T-cell (primary cell): Measurements from ENCODE around the gene GRID1. TPM values are rescaled to one million over a fixed set of nuclear protein-coding genes. Genes with fewer than 3 reads are reported as not detected.

Source experiments
- ATAC-seq, 4 experiments: fragments of 200-7000 bp in 3 of 4; fragments of 150-1000 bp in 1 of 4; cut with Tn5 transposase; replicated peaks in 1 of 4; 1 replicate in 3 of 4; 2 replicates in 1 of 4; pipeline ENCODE4 v1.10.0; 2021; ENCODE audit warnings: moderate library complexity in 3 of 4, mild to moderate bottlenecking in 2 of 4, moderate number of reproducible peaks in 1 of 4
- CTCF ChIA-PET, 2 donors: fragments of 300-600 bp; sonication (Branson Sonifier 250); formaldehyde crosslinking; loops; one replicate each; lab custom pipeline; 2022; ENCODE audit warnings: antibody characterized with exemption in 2 of 2; lab: Charles Lee
- POLR2A ChIA-PET, 2 donors: fragments of 300-600 bp; sonication (Branson Sonifier 250); formaldehyde crosslinking; loops; one replicate each; lab custom pipeline; 2022; ENCODE audit warnings: antibody characterized with exemption in 2 of 2; lab: Charles Lee
- DNase-seq, 35 experiments: peaks; one replicate each; pipeline versions ENCODE4 v3.0.0 to v3.0.0-alpha.2; 2013 to 2023
- H3K27ac ChIP-seq: one replicate; pipeline ENCODE4 v1.5.1; 2013; ENCODE audit warnings: low read length
- H3K27me3 ChIP-seq, 2 experiments: replicated peaks in 1 of 2; 1 replicate in 1 of 2; 2 replicates in 1 of 2; pipeline versions ENCODE4 v1.6.1 to v1.7.0; 2013; ENCODE audit warnings: low read length in 1 of 2, mixed read lengths in 1 of 2; ENCODE audit not compliant: control insufficient read depth in 2 of 2, insufficient read depth in 2 of 2; ENCODE audit errors: extremely low read depth in 1 of 2
- H3K36me3 ChIP-seq, 2 donors: 1 replicate in 1 of 2; 2 replicates in 1 of 2; pipeline versions ENCODE4 v1.6.1 to v1.7.0; 2013; ENCODE audit warnings: low read length in 1 of 2; ENCODE audit not compliant: control insufficient read depth in 2 of 2, insufficient read depth in 1 of 2; ENCODE audit errors: extremely low read depth in 1 of 2
- H3K4me1 ChIP-seq, 2 experiments: 1 replicate in 1 of 2; 2 replicates in 1 of 2; pipeline versions ENCODE4 v1.6.1 to v1.7.0; 2013; ENCODE audit warnings: low read length in 2 of 2, mixed read lengths in 1 of 2; ENCODE audit not compliant: insufficient read depth in 2 of 2, control insufficient read depth in 1 of 2; ENCODE audit errors: extremely low read depth in 1 of 2
- H3K4me3 ChIP-seq, 2 donors: 1 replicate in 1 of 2; 2 replicates in 1 of 2; pipeline versions ENCODE4 v1.5.1 to v1.7.0; 2013; ENCODE audit warnings: mild to moderate bottlenecking in 2 of 2, low read length in 1 of 2, moderate library complexity in 1 of 2; ENCODE audit not compliant: control insufficient read depth in 1 of 2; ENCODE audit errors: extremely low read depth in 1 of 2
- H3K9me3 ChIP-seq: 2 replicates; pipeline ENCODE4 v1.7.0; 2013
- H3K27ac Mint-ChIP-seq, 2 donors: one replicate each; pipeline ENCODE4 v1.8.0; 2020 to 2021; ENCODE audit warnings: mild to moderate bottlenecking in 2 of 2, mixed read lengths in 2 of 2
- H3K27me3 Mint-ChIP-seq, 2 donors: one replicate each; pipeline ENCODE4 v1.8.0; 2021 to 2022; ENCODE audit warnings: mixed read lengths in 2 of 2
- H3K36me3 Mint-ChIP-seq: one replicate; pipeline ENCODE4 v1.8.0; 2021; ENCODE audit warnings: mixed read lengths
- H3K4me1 Mint-ChIP-seq, 3 donors: one replicate each; pipeline ENCODE4 v1.8.0; 2020 to 2022; ENCODE audit warnings: mixed read lengths in 3 of 3, mild to moderate bottlenecking in 1 of 3
- H3K4me3 Mint-ChIP-seq, 3 donors: one replicate each; pipeline ENCODE4 v1.8.0; 2020 to 2022; ENCODE audit warnings: mild to moderate bottlenecking in 3 of 3, mixed read lengths in 3 of 3, moderate library complexity in 3 of 3
- H3K9me3 Mint-ChIP-seq, 3 donors: one replicate each; pipeline ENCODE4 v1.8.0; 2020 to 2022; ENCODE audit warnings: mixed read lengths in 3 of 3
- WGBS: methylation state at CpG from one replicate; pipeline ENCODE4 v1.1.5; 2013; ENCODE audit warnings: missing lambda C conversion rate; ENCODE audit not compliant: insufficient coverage; 5-methylcytosine and 5-hydroxymethylcytosine counted together
- total RNA-seq, 35 experiments: library from RNA in 6 of 35; stranded (reverse) in 6 of 35; fragments of 120-200 nt in 1 of 35; gene quantifications; one replicate each; pipeline versions ENCODE4 v1.2.1 to v1.2.4 and lab custom pipeline; 2013 to 2026

GRID1 gene
- total RNA-seq, 5 donors from 2014 or later (not counting 1 experiment from before 2014, with no cell fraction given) = 0.68 TPM; not detected in 4

DNA sequence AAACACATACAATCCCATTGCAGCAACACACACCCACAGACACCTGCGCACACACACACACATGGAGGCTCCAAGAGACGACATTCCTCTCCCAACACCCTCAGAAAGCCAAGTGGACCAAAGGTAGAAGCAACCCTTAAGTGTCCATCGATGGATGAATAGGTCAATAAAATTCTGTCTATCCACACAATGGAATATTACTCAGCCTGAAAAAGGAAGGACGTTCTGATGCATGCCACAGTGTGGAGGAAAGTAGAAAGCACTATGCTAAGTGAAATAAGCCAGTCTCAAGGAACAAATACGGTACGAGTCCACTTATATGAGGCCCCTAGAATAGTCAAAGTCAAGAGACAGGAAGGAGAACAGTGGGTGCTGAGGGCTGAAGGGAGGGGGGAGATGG is 174.4 kb downstream of the GRID1 start:
- Mint-ChIP-seq H3K9me3 (no peaks in the 10 kb centered on the region), H3K27me3 (peaks cover 38 to 39% of the 10 kb centered on the region in 2 donors), H3K4me1 (no peaks in the 10 kb centered on the region), H3K4me3 (no peak overlapping the region), H3K27ac (no peak overlapping the region), H3K36me3 (no peaks in the 10 kb centered on the region)
- Histone ChIP-seq H3K27me3 (peaks cover 0 to 36% of the 10 kb centered on the region in 2 experiments), H3K36me3 (no peaks in the 10 kb centered on the region), H3K4me1 (no peaks in the 10 kb centered on the region), H3K4me3 (no peak overlapping the region), H3K27ac (no peak overlapping the region), H3K9me3 (no peaks in the 10 kb centered on the region)
- ChIA-PET CTCF (no interaction called here), POLR2A (no interaction called here)
- no peak for ATAC-seq
- WGBS = 93% methylated on average over 2 of the region's 6 CpGs
- no peak for DNase-seq

DNA sequence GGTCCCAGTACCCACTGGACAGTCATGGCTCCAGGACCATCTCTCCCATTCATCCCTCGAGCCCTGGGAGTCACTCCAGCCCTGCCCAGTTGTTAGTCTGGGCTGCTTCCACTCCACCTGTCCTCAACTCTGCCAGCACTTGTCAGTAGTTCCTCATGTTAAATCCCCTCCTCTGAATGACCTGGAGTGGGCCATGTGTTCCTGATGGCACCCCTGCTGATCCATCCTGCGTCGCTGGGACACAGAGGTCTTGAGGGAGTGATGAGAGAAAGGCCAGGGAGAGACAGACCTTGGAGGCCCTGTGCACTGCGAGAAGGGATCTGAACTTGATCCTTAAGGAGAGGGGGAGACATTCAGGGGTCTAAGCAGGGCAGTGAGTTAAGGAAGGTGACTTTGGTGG is 174.9 kb downstream of the GRID1 start:
- CTCF ChIA-PET = no interaction called here
- H3K9me3 ChIP-seq = no peaks in the 10 kb centered on the region
- peaks cover 33 to 34% of the 10 kb centered on the region in 2 donors for H3K27me3 Mint-ChIP-seq

DNA sequence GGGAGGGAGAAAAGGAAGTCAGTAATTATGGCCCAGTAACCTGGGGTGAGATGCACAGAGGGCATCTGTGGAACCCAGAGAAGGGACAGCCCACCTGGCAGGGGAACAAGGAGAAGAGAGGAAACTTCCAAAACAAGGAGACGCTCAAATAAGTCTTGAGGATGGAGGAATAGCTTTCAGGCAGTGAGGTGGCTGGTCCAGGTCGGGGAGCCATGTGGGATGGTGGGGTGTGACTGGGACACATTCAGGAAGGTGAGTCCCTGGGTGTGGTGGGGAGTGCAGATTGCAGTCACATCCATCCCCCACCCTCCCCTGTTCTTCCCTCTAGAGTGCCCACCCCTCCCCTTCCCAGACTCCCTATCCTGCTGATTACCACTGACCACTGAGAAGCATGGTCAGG is 175.4 kb downstream of the GRID1 start:
- WGBS = 67% methylated on average over 1 of the region's 2 CpGs
- Mint-ChIP-seq H3K27me3 (peaks cover 31% of the 10 kb centered on the region in 2 donors), H3K4me1 (no peaks in the 10 kb centered on the region), H3K36me3 (no peaks in the 10 kb centered on the region), H3K27ac (no peak overlapping the region), H3K9me3 (peaks cover 0 to 3% (median 0%) of the 10 kb centered on the region in 3 donors), H3K4me3 (no peak overlapping the region)
- Histone ChIP-seq H3K4me1 (no peaks in the 10 kb centered on the region), H3K36me3 (no peaks in the 10 kb centered on the region), H3K9me3 (no peaks in the 10 kb centered on the region), H3K4me3 (no peak overlapping the region), H3K27ac (no peak overlapping the region), H3K27me3 (peaks cover 0 to 36% of the 10 kb centered on the region in 2 experiments)
- ChIA-PET CTCF (no interaction called here), POLR2A (no interaction called here)
- ATAC-seq (no peak), DNase-seq (no peak)

More for the DNA sequence above, 174.9 kb downstream of the GRID1 start:
- no peaks in the 10 kb centered on the region for H3K36me3 Mint-ChIP-seq
- H3K27ac Mint-ChIP-seq = no peak overlapping the region
- Histone ChIP-seq H3K27ac (no peak overlapping the region), H3K4me1 (no peaks in the 10 kb centered on the region), H3K36me3 (no peaks in the 10 kb centered on the region), H3K4me3 (no peak overlapping the region), H3K27me3 (peaks cover 0 to 36% of the 10 kb centered on the region in 2 experiments)
- 60% methylated on average over 4 of the region's 4 CpGs for WGBS
- no peaks in the 10 kb centered on the region for H3K4me1 Mint-ChIP-seq
- POLR2A ChIA-PET = no interaction called here
- no peak overlapping the region for H3K4me3 Mint-ChIP-seq
- ATAC-seq = no peak
- no peaks in the 10 kb centered on the region for H3K9me3 Mint-ChIP-seq
- no peak for DNase-seq

DNA sequence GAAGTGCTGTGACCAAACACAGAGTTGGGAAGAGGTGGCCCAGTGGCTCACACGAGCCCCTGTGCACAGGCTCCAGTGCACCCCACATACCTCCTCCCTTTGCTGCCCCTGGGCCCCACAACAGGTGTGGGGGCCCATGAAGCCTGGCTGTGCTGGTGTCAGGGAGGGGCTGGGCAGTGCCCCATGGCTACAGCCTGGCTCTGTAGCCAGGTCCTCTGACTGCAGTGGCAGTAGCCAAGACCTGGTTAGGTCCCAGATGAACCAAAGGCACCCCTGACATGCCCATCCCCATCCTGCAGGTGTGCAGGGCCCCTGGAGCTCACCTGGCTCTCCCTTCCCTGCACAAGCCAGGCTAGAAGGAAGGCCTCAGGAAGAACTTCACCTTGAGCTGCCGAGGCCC is 176.3 kb downstream of the GRID1 start:
- Histone ChIP-seq H3K27ac (no peak overlapping the region), H3K27me3 (peaks cover 0 to 36% of the 10 kb centered on the region in 2 experiments), H3K9me3 (no peaks in the 10 kb centered on the region), H3K4me3 (no peak overlapping the region), H3K4me1 (no peaks in the 10 kb centered on the region), H3K36me3 (no peaks in the 10 kb centered on the region)
- Mint-ChIP-seq H3K27ac (no peak overlapping the region), H3K4me1 (no peaks in the 10 kb centered on the region), H3K36me3 (no peaks in the 10 kb centered on the region), H3K9me3 (peaks cover 0 to 6% (median 0%) of the 10 kb centered on the region in 3 donors), H3K27me3 (peaks cover 23 to 30% of the 10 kb centered on the region in 2 donors), H3K4me3 (no peak overlapping the region)
- ChIA-PET CTCF (no interaction called here), POLR2A (no interaction called here)
- ATAC-seq = no peak
- DNase-seq = no peak
- WGBS = no CpG with 5 or more reads among the region's 2 CpGs

DNA sequence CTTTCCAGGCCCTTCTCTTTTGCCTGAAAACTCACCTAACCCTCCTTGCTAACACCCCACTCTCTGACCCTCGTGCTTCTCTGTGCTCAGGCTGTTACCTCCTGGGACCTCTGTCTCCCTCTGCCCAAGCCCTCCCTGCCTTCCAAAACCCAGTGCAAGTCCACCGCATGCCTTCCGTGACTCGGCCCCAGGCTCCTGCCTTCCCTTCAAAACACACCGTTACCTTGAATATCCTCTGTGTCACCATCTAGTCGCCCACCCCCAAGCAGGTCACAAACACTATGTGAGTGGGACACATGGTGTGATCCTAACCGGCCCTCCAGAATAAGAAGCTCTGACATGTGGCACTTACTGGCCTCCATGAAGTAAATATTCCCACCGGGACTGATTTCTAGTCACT is 176.7 kb downstream of the GRID1 start:
- no peaks in the 10 kb centered on the region for H3K4me1 ChIP-seq
- no peaks in the 10 kb centered on the region for H3K9me3 ChIP-seq
- ChIA-PET POLR2A (no interaction called here), CTCF (no interaction called here)
- H3K36me3 Mint-ChIP-seq = no peaks in the 10 kb centered on the region
- no peak overlapping the region for H3K4me3 ChIP-seq
- H3K36me3 ChIP-seq = no peaks in the 10 kb centered on the region
- peaks cover 21 to 30% of the 10 kb centered on the region in 2 donors for H3K27me3 Mint-ChIP-seq
- no peak overlapping the region for H3K27ac Mint-ChIP-seq
- H3K27me3 ChIP-seq = peaks cover 0 to 34% of the 10 kb centered on the region in 2 experiments
- peaks cover 0 to 6% (median 0%) of the 10 kb centered on the region in 3 donors for H3K9me3 Mint-ChIP-seq
- no peak overlapping the region for H3K4me3 Mint-ChIP-seq
- DNase-seq (no peak), ATAC-seq (no peak)
- WGBS = 78% methylated on average over 7 of the region's 8 CpGs
- no peak overlapping the region for H3K27ac ChIP-seq
- no peaks in the 10 kb centered on the region for H3K4me1 Mint-ChIP-seq

DNA sequence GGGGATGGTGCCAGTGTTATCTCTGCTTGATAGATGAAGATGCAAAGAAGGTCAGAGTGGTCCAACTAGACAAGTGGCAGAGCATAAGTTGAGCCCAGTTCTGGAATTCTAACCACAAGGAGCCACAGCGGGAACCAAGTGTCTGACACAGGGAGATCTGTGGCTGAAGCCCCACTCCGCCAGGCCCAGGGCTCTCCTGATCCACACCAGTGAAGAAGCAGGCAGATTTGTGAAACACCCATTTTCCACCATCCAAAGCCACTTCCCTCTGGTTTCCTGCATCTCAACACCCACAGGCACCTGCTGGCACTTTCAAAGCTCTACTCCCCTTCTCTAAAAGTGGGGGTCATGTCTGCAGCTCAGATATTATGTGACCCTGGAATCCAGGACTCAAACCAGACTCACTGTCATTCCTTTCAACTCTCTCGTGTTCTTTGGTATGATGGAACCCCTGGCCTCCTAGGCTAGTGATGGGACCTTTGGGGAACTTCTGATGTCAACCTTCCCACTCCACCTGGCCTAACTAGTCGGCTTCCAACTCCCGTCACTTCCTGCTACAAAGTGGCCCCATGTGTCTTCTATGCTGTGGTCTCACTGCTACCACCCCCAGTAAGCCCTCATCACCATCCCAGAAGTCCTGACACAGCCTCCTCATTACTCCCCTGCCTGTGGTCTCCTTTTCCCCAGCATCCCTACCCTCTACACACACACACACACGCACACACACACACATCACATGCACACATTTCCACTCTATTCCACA is 177.6 kb downstream of the GRID1 start:
- Mint-ChIP-seq H3K9me3 (peaks cover 0 to 6% (median 0%) of the 10 kb centered on the region in 3 donors), H3K36me3 (no peaks in the 10 kb centered on the region), H3K27ac (no peak overlapping the region), H3K4me1 (no peaks in the 10 kb centered on the region), H3K27me3 (peaks cover 21 to 31% of the 10 kb centered on the region in 2 donors), H3K4me3 (no peak overlapping the region)
- ChIA-PET POLR2A (no interaction called here), CTCF (no interaction called here)
- Histone ChIP-seq H3K27ac (no peak overlapping the region), H3K36me3 (no peaks in the 10 kb centered on the region), H3K4me1 (no peaks in the 10 kb centered on the region), H3K9me3 (no peaks in the 10 kb centered on the region), H3K27me3 (peaks cover 0 to 30% of the 10 kb centered on the region in 2 experiments), H3K4me3 (no peak overlapping the region)
- WGBS = 72% methylated on average over 5 of the region's 6 CpGs
- DNase-seq (no peak), ATAC-seq (no peak)
